HepG2 (cell line): ENCODE measurements around the gene LIPA. TPM values are rescaled to one million over a fixed set of nuclear protein-coding genes. Genes with fewer than 3 reads are reported as not detected.
A peak's percentile ranks its signal among the peaks of the same experiment; 100 is the strongest.

Experiments
- ARHGAP35 ChIP-seq: sonication (generic); formaldehyde crosslinking; IDR thresholded peaks from 2 replicates; pipeline ENCODE4 v1.9.0; 2022; ENCODE audit warnings: mild to moderate bottlenecking, inconsistent platforms, moderate library complexity, missing genetic modification reagents, borderline replicate concordance
- ELF4 ChIP-seq: sonication (generic); formaldehyde crosslinking; IDR thresholded peaks from 2 replicates; pipeline ENCODE4 v1.5.0; 2020; ENCODE audit warnings: missing genetic modification reagents, mild to moderate bottlenecking, moderate library complexity, borderline replicate concordance
- HCFC1 ChIP-seq: fragments of 150-350 bp; IDR thresholded peaks from 2 replicates; pipeline ENCODE4 v1.6.1; 2014; ENCODE audit warnings: low read depth, low read length
- HMG20A ChIP-seq: IDR thresholded peaks from 2 replicates; pipeline ENCODE4 v1.6.1; 2016; ENCODE audit warnings: borderline replicate concordance
- HOMEZ ChIP-seq: IDR thresholded peaks from 2 replicates; pipeline ENCODE4 v1.6.1; 2016; ENCODE audit warnings: low read depth
- KDM5A ChIP-seq: fragments of 200-600 bp; sonication (generic); IDR thresholded peaks from 2 replicates; pipeline ENCODE4 v1.7.0; 2018; ENCODE audit warnings: antibody characterized with exemption, mild to moderate bottlenecking, low read length, borderline replicate concordance
- MAFF ChIP-seq: IDR thresholded peaks from 2 replicates; pipeline ENCODE4 v1.6.1; 2011; ENCODE audit warnings: low read depth, low read length, improper control_type of control experiment
- MTF2 ChIP-seq: sonication (generic); formaldehyde crosslinking; IDR thresholded peaks from 2 replicates; pipeline ENCODE4 v1.5.0; 2020; ENCODE audit warnings: missing genetic modification reagents, borderline replicate concordance
- MXD1 ChIP-seq: sonication (generic); formaldehyde crosslinking; IDR thresholded peaks from 2 replicates; pipeline ENCODE4 v1.4.0; 2020; ENCODE audit warnings: mild to moderate bottlenecking, missing genetic modification reagents
- PHB2 ChIP-seq: fragments of 450-650 bp; IDR thresholded peaks from 2 replicates; pipeline ENCODE4 v1.6.1; 2018; ENCODE audit not compliant: partially characterized antibody
- RFX1 ChIP-seq: fragments of 450-650 bp; IDR thresholded peaks from 2 replicates; pipeline ENCODE4 v1.6.1; 2017
- RXRB ChIP-seq: IDR thresholded peaks from 2 replicates; pipeline ENCODE4 v1.6.1; 2016; ENCODE audit warnings: borderline replicate concordance, missing genetic modification reagents, missing compliant biosample characterization
- TFDP2 ChIP-seq: sonication (generic); formaldehyde crosslinking; IDR thresholded peaks from 2 replicates; pipeline ENCODE4 v1.4.0; 2020; ENCODE audit warnings: missing genetic modification reagents
- ZBTB3 ChIP-seq: sonication (generic); formaldehyde crosslinking; IDR thresholded peaks from 2 replicates; pipeline ENCODE4 v1.4.0; 2020; ENCODE audit warnings: low read depth, mild to moderate bottlenecking, moderate library complexity, missing genetic modification reagents, borderline replicate concordance
- ZFP37 ChIP-seq: sonication (generic); formaldehyde crosslinking; IDR thresholded peaks from 2 replicates; pipeline ENCODE4 v1.4.0; 2020; ENCODE audit warnings: missing genetic modification reagents, borderline replicate concordance
- ZNF432 ChIP-seq: sonication (generic); formaldehyde crosslinking; IDR thresholded peaks from 2 replicates; pipeline ENCODE4 v1.5.0; 2020; ENCODE audit warnings: missing genetic modification reagents, mild to moderate bottlenecking, borderline replicate concordance
- ZNF44 ChIP-seq: sonication (generic); formaldehyde crosslinking; IDR thresholded peaks from 2 replicates; pipeline ENCODE4 v1.5.1; 2020; ENCODE audit warnings: mild to moderate bottlenecking, missing genetic modification reagents
- ZNF501 ChIP-seq: sonication (generic); formaldehyde crosslinking; IDR thresholded peaks from 2 replicates; pipeline ENCODE4 v1.5.1; 2020; ENCODE audit warnings: mild to moderate bottlenecking, moderate library complexity, missing genetic modification reagents
- ZNF549 ChIP-seq: sonication (generic); formaldehyde crosslinking; IDR thresholded peaks from 2 replicates; pipeline ENCODE4 v1.5.0; 2020; ENCODE audit warnings: missing genetic modification reagents
- ZNF615 ChIP-seq: sonication (generic); formaldehyde crosslinking; IDR thresholded peaks from 2 replicates; pipeline ENCODE4 v1.5.0; 2020; ENCODE audit warnings: mild to moderate bottlenecking, missing genetic modification reagents, borderline replicate concordance
- polyA plus RNA-seq, 8 experiments: library from polyadenylated mRNA; depleted of rRNA in 3 of 8; stranded (reverse) in 7 of 8; unstranded in 1 of 8; fragments of >200 nt; fragmentation: Illumina TruSeq in 4 of 8; extraction: Trizol in 4 of 8; gene quantifications; 2 replicates each; pipeline versions ENCODE4 v1.2.1 to v1.2.3, GENCODE V29; 2011 to 2016; ENCODE audit warnings: low read depth in 4 of 8, missing spikeins in 1 of 8, mixed read lengths in 1 of 8; ENCODE audit not compliant: insufficient read depth in 1 of 8
- total RNA-seq, 5 experiments: library from RNA; depleted of rRNA; stranded (reverse); fragments of >200 nt; fragmentation: Illumina TruSeq; extraction: Trizol; gene quantifications; 2 replicates each; pipeline ENCODE4 v1.2.3, GENCODE V29; 2016; ENCODE audit warnings: low read depth in 1 of 5
- TF ChIP-seq, protein P1 (sequence below): IDR thresholded peaks from 2 replicates; pipeline ENCODE4 v1.6.1; 2016; ENCODE audit warnings: missing genetic modification reagents, missing compliant biosample characterization
- TF ChIP-seq, protein P2 (sequence below): sonication (generic); formaldehyde crosslinking; IDR thresholded peaks from 2 replicates; pipeline ENCODE4 v1.9.0; 2022; ENCODE audit warnings: missing genetic modification reagents, mild to moderate bottlenecking, borderline replicate concordance
- TF ChIP-seq, protein P3 (sequence below): IDR thresholded peaks from 2 replicates; pipeline ENCODE4 v1.6.1; 2018; ENCODE audit warnings: missing genetic modification reagents, mild to moderate bottlenecking, missing compliant biosample characterization

The LIPA gene
- total and polyA plus RNA-seq, 2 of the 13 experiments (the other 11 are each of a cell fraction or from before 2014, with no cell fraction given) = 57.1 to 79.5 TPM

GRCh38 chr10:89251409-89252224, at the start of gene LIPA (continued):
- TF ChIP-seq TFDP2 (CRISPR knock-in tag) = peak; percentile 64
- TF ChIP-seq, protein P1, sequence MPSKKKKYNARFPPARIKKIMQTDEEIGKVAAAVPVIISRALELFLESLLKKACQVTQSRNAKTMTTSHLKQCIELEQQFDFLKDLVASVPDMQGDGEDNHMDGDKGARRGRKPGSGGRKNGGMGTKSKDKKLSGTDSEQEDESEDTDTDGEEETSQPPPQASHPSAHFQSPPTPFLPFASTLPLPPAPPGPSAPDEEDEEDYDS (CRISPR knock-in tag) = peak; percentile 83
- TF ChIP-seq ZNF615 (CRISPR knock-in tag) = no peak
- TF ChIP-seq HCFC1 = no peak; the same call in 1 of the 2 replicates
- TF ChIP-seq, protein P2, sequence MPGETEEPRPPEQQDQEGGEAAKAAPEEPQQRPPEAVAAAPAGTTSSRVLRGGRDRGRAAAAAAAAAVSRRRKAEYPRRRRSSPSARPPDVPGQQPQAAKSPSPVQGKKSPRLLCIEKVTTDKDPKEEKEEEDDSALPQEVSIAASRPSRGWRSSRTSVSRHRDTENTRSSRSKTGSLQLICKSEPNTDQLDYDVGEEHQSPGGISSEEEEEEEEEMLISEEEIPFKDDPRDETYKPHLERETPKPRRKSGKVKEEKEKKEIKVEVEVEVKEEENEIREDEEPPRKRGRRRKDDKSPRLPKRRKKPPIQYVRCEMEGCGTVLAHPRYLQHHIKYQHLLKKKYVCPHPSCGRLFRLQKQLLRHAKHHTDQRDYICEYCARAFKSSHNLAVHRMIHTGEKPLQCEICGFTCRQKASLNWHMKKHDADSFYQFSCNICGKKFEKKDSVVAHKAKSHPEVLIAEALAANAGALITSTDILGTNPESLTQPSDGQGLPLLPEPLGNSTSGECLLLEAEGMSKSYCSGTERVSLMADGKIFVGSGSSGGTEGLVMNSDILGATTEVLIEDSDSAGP (CRISPR knock-in tag) = peak; percentile 77; the same call in 1 of the 2 replicates
- no peak for TF ChIP-seq ZNF44 (CRISPR knock-in tag)
- no peak for TF ChIP-seq ZNF549 (CRISPR knock-in tag)
- peak; percentile 89 for TF ChIP-seq ZNF501 (CRISPR knock-in tag)
- TF ChIP-seq ELF4 (CRISPR knock-in tag) = no peak
- TF ChIP-seq RXRB (CRISPR knock-in tag) = peak; percentile 18; the same call in 1 of the 2 replicates
- no peak; the same call in 1 of the 2 replicates for TF ChIP-seq KDM5A
- peak; percentile 35; the same call in 1 of the 2 replicates for TF ChIP-seq ARHGAP35
- no peak for TF ChIP-seq MAFF
- no peak for TF ChIP-seq HMG20A (CRISPR knock-in tag)
- TF ChIP-seq PHB2 = no peak
- peak; percentile 76; the same call in 1 of the 2 replicates for TF ChIP-seq MXD1 (CRISPR knock-in tag)
- 0 out of 2 replicates have a peak, but pooled peaks have one; percentile 20 for TF ChIP-seq HOMEZ (CRISPR knock-in tag)
- TF ChIP-seq ZBTB3 (CRISPR knock-in tag) = no peak
- TF ChIP-seq RFX1 = no peak
- TF ChIP-seq MTF2 (CRISPR knock-in tag) = no peak
- TF ChIP-seq, protein P3, sequence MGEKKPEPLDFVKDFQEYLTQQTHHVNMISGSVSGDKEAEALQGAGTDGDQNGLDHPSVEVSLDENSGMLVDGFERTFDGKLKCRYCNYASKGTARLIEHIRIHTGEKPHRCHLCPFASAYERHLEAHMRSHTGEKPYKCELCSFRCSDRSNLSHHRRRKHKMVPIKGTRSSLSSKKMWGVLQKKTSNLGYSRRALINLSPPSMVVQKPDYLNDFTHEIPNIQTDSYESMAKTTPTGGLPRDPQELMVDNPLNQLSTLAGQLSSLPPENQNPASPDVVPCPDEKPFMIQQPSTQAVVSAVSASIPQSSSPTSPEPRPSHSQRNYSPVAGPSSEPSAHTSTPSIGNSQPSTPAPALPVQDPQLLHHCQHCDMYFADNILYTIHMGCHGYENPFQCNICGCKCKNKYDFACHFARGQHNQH = peak; percentile 64; the same call in 1 of the 2 replicates
- TF ChIP-seq ZNF432 = no peak
- TF ChIP-seq ZFP37 (CRISPR knock-in tag) = no peak
